Ishikawa (cell line): ENCODE results near the gene ZBTB20.

ENCODE experiments used
- CEBPB ChIP-seq: IDR thresholded peaks from 2 replicates; pipeline ENCODE4 v1.6.1; 2012
- CREB1 ChIP-seq: IDR thresholded peaks from 2 replicates; pipeline ENCODE4 v1.6.1; 2012; ENCODE audit warnings: low read depth
- EGR1 ChIP-seq: IDR thresholded peaks from 2 replicates; pipeline ENCODE4 v1.6.1; 2012
- EP300 ChIP-seq: IDR thresholded peaks from 2 replicates; pipeline ENCODE4 v1.6.1; 2012; ENCODE audit warnings: borderline replicate concordance
- FOXM1 ChIP-seq: IDR thresholded peaks from 2 replicates; pipeline ENCODE4 v1.6.1; 2012; ENCODE audit warnings: low read depth, borderline replicate concordance
- NFIC ChIP-seq: IDR thresholded peaks from 2 replicates; pipeline ENCODE4 v1.6.1; 2012
- RAD21 ChIP-seq: IDR thresholded peaks from 2 replicates; pipeline ENCODE4 v1.6.1; 2012; ENCODE audit warnings: low read depth
- TAF1 ChIP-seq: IDR thresholded peaks from 2 replicates; pipeline ENCODE4 v1.6.1; 2012; ENCODE audit warnings: low read depth, mild to moderate bottlenecking
- TCF12 ChIP-seq: IDR thresholded peaks from 2 replicates; pipeline ENCODE4 v1.6.1; 2012; ENCODE audit warnings: low read depth
- TEAD4 ChIP-seq: IDR thresholded peaks from 2 replicates; pipeline ENCODE4 v1.6.1; 2012
- YY1 ChIP-seq: IDR thresholded peaks from 2 replicates; pipeline ENCODE4 v1.6.1; 2012; ENCODE audit warnings: low read depth
- ZBTB7A ChIP-seq: IDR thresholded peaks from 2 replicates; pipeline ENCODE4 v1.6.1; 2012; ENCODE audit warnings: low read depth
- TF ChIP-seq, protein P1 (sequence below): IDR thresholded peaks from 2 replicates; pipeline ENCODE4 v1.6.1; 2012
- TF ChIP-seq, protein P2 (sequence below): IDR thresholded peaks from 2 replicates; pipeline ENCODE4 v1.6.1; 2012
- TF ChIP-seq, protein P3 (sequence below): IDR thresholded peaks from 2 replicates; pipeline ENCODE4 v1.6.1; 2012; ENCODE audit warnings: low read depth, mild to moderate bottlenecking

Gene ZBTB20

DNA sequence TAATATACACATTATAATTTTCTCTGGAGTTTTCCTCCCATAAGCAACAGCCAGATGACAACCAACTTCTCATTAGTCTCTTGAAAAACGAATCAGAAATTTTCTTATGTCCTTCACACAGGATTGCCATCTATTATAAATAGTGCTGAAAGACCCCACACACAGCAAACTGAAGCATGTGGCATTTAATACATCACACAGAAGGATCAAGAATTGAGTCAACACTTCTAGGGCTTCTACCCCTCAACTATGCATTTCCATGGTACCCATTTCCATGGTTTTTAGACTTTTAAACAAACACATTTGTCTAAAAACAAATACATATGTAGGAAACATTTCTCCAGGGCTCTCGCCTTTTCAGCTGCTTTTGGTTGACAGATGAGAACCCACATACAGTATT is 282.1 kb downstream of the ZBTB20 start:
- TF ChIP-seq, protein P1, sequence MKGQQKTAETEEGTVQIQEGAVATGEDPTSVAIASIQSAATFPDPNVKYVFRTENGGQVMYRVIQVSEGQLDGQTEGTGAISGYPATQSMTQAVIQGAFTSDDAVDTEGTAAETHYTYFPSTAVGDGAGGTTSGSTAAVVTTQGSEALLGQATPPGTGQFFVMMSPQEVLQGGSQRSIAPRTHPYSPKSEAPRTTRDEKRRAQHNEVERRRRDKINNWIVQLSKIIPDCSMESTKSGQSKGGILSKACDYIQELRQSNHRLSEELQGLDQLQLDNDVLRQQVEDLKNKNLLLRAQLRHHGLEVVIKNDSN, result no peak
- TF ChIP-seq TEAD4, result no peak
- no peak for TF ChIP-seq ZBTB7A

DNA sequence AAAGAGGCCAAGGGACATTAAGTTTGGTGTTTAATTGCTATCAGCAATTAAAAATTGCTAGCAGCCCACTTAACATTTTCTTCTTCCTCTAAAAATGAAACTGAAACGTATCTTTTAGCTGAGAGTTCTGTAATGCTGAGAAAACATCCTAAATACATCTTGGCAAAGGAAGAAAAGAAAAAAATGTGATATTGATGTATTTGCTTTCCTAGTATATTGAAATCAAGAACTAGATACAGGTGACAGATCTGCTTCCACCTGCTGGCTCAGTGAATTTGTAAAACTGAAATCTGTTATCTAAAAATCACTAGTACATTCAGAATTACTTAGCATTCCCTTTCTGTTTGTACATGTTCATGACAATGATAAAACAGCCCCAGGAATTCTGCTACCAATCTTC is 283.2 kb downstream of the ZBTB20 start:
- TF ChIP-seq, protein P2, sequence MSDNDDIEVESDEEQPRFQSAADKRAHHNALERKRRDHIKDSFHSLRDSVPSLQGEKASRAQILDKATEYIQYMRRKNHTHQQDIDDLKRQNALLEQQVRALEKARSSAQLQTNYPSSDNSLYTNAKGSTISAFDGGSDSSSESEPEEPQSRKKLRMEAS, result no peak
- TF ChIP-seq, protein P1, result no peak
- TF ChIP-seq EGR1 (no peak), ZBTB7A (no peak), FOXM1 (no peak)

DNA sequence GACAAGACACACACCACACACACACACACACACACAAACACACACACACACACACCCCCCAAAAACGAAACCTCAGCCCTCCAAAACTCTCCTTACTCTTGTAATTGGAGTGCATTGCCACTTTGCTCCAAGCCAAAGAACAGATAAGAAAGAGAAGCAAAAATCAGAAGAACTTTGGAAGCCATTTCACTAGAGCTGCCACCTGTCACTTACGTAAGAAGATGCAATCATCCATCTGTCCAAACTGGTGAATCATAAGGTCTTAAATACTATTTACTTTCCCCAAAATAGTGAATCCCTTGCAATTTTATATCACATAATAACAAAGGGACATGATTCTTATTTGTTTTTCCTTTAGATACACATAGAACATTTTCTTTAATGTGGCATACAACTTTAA is 285.4 kb downstream of the ZBTB20 start:
- TF ChIP-seq EP300 (no peak), FOXM1 (no peak), EGR1 (no peak), CREB1 (no peak), TCF12 (no peak), TEAD4 (no peak), RAD21 (no peak), CEBPB (no peak), TAF1 (no peak), NFIC (no peak)
- TF ChIP-seq, protein P3, sequence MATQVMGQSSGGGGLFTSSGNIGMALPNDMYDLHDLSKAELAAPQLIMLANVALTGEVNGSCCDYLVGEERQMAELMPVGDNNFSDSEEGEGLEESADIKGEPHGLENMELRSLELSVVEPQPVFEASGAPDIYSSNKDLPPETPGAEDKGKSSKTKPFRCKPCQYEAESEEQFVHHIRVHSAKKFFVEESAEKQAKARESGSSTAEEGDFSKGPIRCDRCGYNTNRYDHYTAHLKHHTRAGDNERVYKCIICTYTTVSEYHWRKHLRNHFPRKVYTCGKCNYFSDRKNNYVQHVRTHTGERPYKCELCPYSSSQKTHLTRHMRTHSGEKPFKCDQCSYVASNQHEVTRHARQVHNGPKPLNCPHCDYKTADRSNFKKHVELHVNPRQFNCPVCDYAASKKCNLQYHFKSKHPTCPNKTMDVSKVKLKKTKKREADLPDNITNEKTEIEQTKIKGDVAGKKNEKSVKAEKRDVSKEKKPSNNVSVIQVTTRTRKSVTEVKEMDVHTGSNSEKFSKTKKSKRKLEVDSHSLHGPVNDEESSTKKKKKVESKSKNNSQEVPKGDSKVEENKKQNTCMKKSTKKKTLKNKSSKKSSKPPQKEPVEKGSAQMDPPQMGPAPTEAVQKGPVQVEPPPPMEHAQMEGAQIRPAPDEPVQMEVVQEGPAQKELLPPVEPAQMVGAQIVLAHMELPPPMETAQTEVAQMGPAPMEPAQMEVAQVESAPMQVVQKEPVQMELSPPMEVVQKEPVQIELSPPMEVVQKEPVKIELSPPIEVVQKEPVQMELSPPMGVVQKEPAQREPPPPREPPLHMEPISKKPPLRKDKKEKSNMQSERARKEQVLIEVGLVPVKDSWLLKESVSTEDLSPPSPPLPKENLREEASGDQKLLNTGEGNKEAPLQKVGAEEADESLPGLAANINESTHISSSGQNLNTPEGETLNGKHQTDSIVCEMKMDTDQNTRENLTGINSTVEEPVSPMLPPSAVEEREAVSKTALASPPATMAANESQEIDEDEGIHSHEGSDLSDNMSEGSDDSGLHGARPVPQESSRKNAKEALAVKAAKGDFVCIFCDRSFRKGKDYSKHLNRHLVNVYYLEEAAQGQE, result no peak
- TF ChIP-seq, protein P1, result no peak

DNA sequence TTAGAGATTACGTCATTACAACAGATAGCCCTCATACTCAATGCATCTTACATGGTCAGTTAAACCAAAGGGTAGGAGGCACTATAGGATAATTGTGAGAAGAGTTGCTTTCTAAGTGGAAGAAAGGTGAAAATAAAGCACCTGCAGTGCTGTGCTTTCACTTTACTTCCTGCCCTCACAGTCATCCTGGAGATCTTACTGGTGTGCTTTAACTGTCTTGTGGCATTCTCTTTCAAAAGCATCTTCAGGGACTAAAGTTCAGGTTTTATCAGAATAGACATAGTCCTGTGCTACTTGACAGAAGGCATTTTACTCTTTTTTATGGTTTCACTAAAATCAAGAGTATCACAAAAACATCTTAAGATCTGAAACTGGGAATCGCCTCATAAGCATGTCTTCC is 286.6 kb downstream of the ZBTB20 start:
- no peak for TF ChIP-seq TCF12
- TF ChIP-seq CEBPB, result no peak
- TF ChIP-seq TEAD4, result no peak
- no peak for TF ChIP-seq RAD21
- no peak for TF ChIP-seq YY1
- no peak for TF ChIP-seq EGR1
- TF ChIP-seq, protein P1, result no peak
- TF ChIP-seq ZBTB7A, result no peak
- TF ChIP-seq, protein P2, result no peak
- TF ChIP-seq EP300, result no peak
- TF ChIP-seq CREB1, result no peak
- TF ChIP-seq, protein P3, result no peak
- TF ChIP-seq TAF1, result no peak
- no peak for TF ChIP-seq FOXM1

DNA sequence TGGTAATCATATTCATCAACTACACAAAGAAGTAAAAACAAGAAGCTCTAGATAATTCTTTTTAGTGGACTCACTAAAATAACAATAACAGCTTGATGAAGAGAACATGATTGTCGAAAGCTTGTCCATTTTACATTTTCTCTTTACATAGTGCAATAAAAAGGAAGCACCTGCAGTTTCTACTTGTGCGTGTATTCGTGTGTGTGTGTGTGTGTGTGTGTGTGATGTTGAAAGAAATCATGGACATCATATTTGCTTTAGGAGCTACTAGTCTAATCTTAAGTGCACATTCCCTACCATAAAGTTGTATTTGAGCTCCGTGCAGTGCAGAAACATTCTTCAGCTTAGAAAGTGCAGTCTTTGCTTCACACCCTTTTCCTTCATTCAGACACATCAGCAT is 288.8 kb downstream of the ZBTB20 start:
- TF ChIP-seq TCF12, result no peak
- TF ChIP-seq YY1, result no peak
- TF ChIP-seq CEBPB, result no peak
- TF ChIP-seq RAD21, result no peak
- no peak for TF ChIP-seq ZBTB7A
- TF ChIP-seq, protein P3, result no peak
